IPS DF 4.7 (cell line): Measurements from ENCODE around the gene MSH5.
"Not testable (repeated sequence)": the region's sequence is repeated elsewhere in the genome, so short reads cannot be mapped to it uniquely, and the experiment has no call there.

Source experiments
- DNase-seq: peaks from one replicate; pipeline ENCODE4 v3.0.0-alpha.2; 2013; ENCODE audit warnings: low spot score; ENCODE audit errors: extremely low read depth

The MSH5 gene

GRCh38 chr6:31739639-31740396, at the start of gene MSH5:
TSS of gene MSH5 (plus strand) at chr6:31740005. CDS start at chr6:31740467, 462 bp downstream.
- DNase-seq = peak; percentile 97

GRCh38 chr6:31690231-31691077, 49.4 kb upstream of the MSH5 start:
- DNase-seq = no peak

- DNase-seq = no peak
Measured at GRCh38 chr6:31691078-31691463, 48.7 kb upstream of the MSH5 start.

- no peak for DNase-seq
Measured at GRCh38 chr6:31691564-31692108, 48.2 kb upstream of the MSH5 start.

- DNase-seq = no peak
Measured at GRCh38 chr6:31692353-31692752, 47.5 kb upstream of the MSH5 start.

GRCh38 chr6:31692886-31693285, 46.9 kb upstream of the MSH5 start:
- DNase-seq = no peak

- DNase-seq = no peak
Measured at GRCh38 chr6:31693535-31693934, 46.3 kb upstream of the MSH5 start.

- DNase-seq = no peak
Measured at GRCh38 chr6:31697555-31697954, 42.2 kb upstream of the MSH5 start.

- DNase-seq = no peak
Measured at GRCh38 chr6:31700740-31701401, 38.9 kb upstream of the MSH5 start.

GRCh38 chr6:31701666-31702404, 38.0 kb upstream of the MSH5 start:
- no peak for DNase-seq

GRCh38 chr6:31702405-31702818, 37.4 kb upstream of the MSH5 start:
- no peak for DNase-seq

GRCh38 chr6:31702819-31703716, 36.7 kb upstream of the MSH5 start, which contains the start of gene ABHD16A:
TSS of gene ABHD16A (minus strand) at chr6:31703324. CDS start at chr6:31703281, 43 bp downstream.
- DNase-seq = peak; percentile 95

- no peak for DNase-seq
Measured at GRCh38 chr6:31705931-31706330, 33.9 kb upstream of the MSH5 start.

- no peak for DNase-seq
Measured at GRCh38 chr6:31706599-31706998, 33.2 kb upstream of the MSH5 start, which contains the start of gene LY6G6F. TSS of gene LY6G6F (plus strand) at chr6:31706866. CDS start at chr6:31706907, 41 bp downstream.

GRCh38 chr6:31707701-31708100, 32.1 kb upstream of the MSH5 start:
- no peak for DNase-seq

GRCh38 chr6:31708224-31708623, 31.6 kb upstream of the MSH5 start:
- no peak for DNase-seq

GRCh38 chr6:31709157-31709556, 30.6 kb upstream of the MSH5 start:
- DNase-seq = not testable (repeated sequence)

- DNase-seq = no peak
Measured at GRCh38 chr6:31710523-31711219, 29.1 kb upstream of the MSH5 start.

- DNase-seq = no peak
Measured at GRCh38 chr6:31711233-31711632, 28.6 kb upstream of the MSH5 start.
